Hematopoietic multipotent progenitor cell (in vitro differentiated cells): ENCODE data around the gene SMIM41. TPM values are rescaled to one million over a fixed set of nuclear protein-coding genes. Genes with fewer than 3 reads are reported as not detected.
"Not testable (repeated sequence)": the region's sequence is repeated elsewhere in the genome, so short reads cannot be mapped to it uniquely, and the experiment has no call there.

Experiments used
- DNase-seq, 3 donors: peaks; one replicate each; pipeline ENCODE4 v3.0.0-alpha.2; 2011 to 2015; ENCODE audit warnings: low read depth in 2 of 3, low spot score in 2 of 3
- total RNA-seq: library from RNA; depleted of rRNA; stranded (reverse); fragments of >200 nt; gene quantifications from one replicate; pipeline ENCODE4 v1.2.3, GENCODE V29; 2012

Gene SMIM41
- total RNA-seq, 1 donor: under 0.01 TPM

GRCh38 chr12:52082988-52083637, 3.6 kb downstream of the SMIM41 start:
- DNase-seq: peak; percentile 48 to 74 (median 60)

- DNase-seq: no peak
Measured at GRCh38 chr12:52083638-52083996, 4.1 kb downstream of the SMIM41 start.

GRCh38 chr12:52084491-52085231, 5.2 kb downstream of the SMIM41 start:
- DNase-seq: no peak

GRCh38 chr12:52085682-52086180, 6.2 kb downstream of the SMIM41 start:
- DNase-seq: no peak

GRCh38 chr12:52086366-52086765, 6.9 kb downstream of the SMIM41 start:
- no peak for DNase-seq

- no peak for DNase-seq
Measured at GRCh38 chr12:52086944-52087835, 7.7 kb downstream of the SMIM41 start.

GRCh38 chr12:52087961-52088820, 8.7 kb downstream of the SMIM41 start:
- no peak for DNase-seq

GRCh38 chr12:52089491-52089890, 10.0 kb downstream of the SMIM41 start:
- DNase-seq: no peak

GRCh38 chr12:52090291-52090690, 10.8 kb downstream of the SMIM41 start:
- DNase-seq: no peak

GRCh38 chr12:52091061-52091460, 11.6 kb downstream of the SMIM41 start:
- no peak for DNase-seq

- DNase-seq: no peak
Measured at GRCh38 chr12:52091869-52092268, 12.4 kb downstream of the SMIM41 start.

GRCh38 chr12:52093346-52093745, 13.8 kb downstream of the SMIM41 start:
- DNase-seq: no peak

GRCh38 chr12:52096332-52097044, 17.0 kb downstream of the SMIM41 start:
- no peak for DNase-seq

GRCh38 chr12:52097045-52097666, 17.7 kb downstream of the SMIM41 start:
- DNase-seq: no peak

- not testable (repeated sequence) for DNase-seq
Measured at GRCh38 chr12:52104431-52105089, 25.1 kb downstream of the SMIM41 start.

- DNase-seq: not testable (repeated sequence)
Measured at GRCh38 chr12:52116222-52117125, 37.0 kb downstream of the SMIM41 start.

GRCh38 chr12:52117806-52118475, 38.4 kb downstream of the SMIM41 start:
- not testable (repeated sequence) for DNase-seq
